ENCODE results near the gene GLCCI1.

GRCh38 chr7:8015100-8015745 is 46.6 kb downstream of the GLCCI1 start:
- TF ChIP-seq POLR2A (IDR thresholded peaks at IDR 0.05) = no peak
- TF ChIP-seq, protein P1, sequence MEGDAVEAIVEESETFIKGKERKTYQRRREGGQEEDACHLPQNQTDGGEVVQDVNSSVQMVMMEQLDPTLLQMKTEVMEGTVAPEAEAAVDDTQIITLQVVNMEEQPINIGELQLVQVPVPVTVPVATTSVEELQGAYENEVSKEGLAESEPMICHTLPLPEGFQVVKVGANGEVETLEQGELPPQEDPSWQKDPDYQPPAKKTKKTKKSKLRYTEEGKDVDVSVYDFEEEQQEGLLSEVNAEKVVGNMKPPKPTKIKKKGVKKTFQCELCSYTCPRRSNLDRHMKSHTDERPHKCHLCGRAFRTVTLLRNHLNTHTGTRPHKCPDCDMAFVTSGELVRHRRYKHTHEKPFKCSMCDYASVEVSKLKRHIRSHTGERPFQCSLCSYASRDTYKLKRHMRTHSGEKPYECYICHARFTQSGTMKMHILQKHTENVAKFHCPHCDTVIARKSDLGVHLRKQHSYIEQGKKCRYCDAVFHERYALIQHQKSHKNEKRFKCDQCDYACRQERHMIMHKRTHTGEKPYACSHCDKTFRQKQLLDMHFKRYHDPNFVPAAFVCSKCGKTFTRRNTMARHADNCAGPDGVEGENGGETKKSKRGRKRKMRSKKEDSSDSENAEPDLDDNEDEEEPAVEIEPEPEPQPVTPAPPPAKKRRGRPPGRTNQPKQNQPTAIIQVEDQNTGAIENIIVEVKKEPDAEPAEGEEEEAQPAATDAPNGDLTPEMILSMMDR (IDR thresholded peaks at IDR 0.05) = no peak

All from lower leg skin (tissue), 3 donors.